WTC11 (cell line): ENCODE measurements around the gene WBP2.
A peak's percentile ranks its signal among the peaks of the same experiment; 100 is the strongest.

ENCODE experiments used
- AR ChIP-seq: fragments of 250-450 bp; sonication (Bioruptor Pico); IDR thresholded peaks from 2 replicates; pipeline ENCODE4 v1.9.0; 2021; ENCODE audit warnings: mild to moderate bottlenecking
- ATF6 ChIP-seq: sonication (generic); formaldehyde crosslinking; IDR thresholded peaks from 2 replicates; pipeline ENCODE4 v1.8.1; 2023; ENCODE audit warnings: mild to moderate bottlenecking, missing genetic modification reagents
- CREM ChIP-seq: sonication (generic); formaldehyde crosslinking; IDR thresholded peaks from 2 replicates; pipeline ENCODE4 v1.8.1; 2022; ENCODE audit warnings: mild to moderate bottlenecking, missing genetic modification reagents, moderate library complexity
- E2F5 ChIP-seq: sonication (generic); formaldehyde crosslinking; IDR thresholded peaks from 2 replicates; pipeline ENCODE4 v1.8.1; 2022; ENCODE audit warnings: mild to moderate bottlenecking, moderate library complexity, missing genetic modification reagents
- GABPB1 ChIP-seq: sonication (generic); formaldehyde crosslinking; IDR thresholded peaks from 2 replicates; pipeline ENCODE4 v1.8.1; 2023; ENCODE audit warnings: mild to moderate bottlenecking, missing genetic modification reagents
- NFYB ChIP-seq: sonication (generic); formaldehyde crosslinking; conservative IDR thresholded peaks from 2 replicates; pipeline ENCODE4 v1.8.0; 2022; ENCODE audit warnings: low read depth, missing genetic modification reagents
- PREB ChIP-seq: sonication (generic); formaldehyde crosslinking; IDR thresholded peaks from 2 replicates; pipeline ENCODE4 v1.8.1; 2022; ENCODE audit warnings: mild to moderate bottlenecking, missing genetic modification reagents, moderate library complexity, borderline replicate concordance
- USF2 ChIP-seq: sonication (generic); formaldehyde crosslinking; IDR thresholded peaks from 2 replicates; pipeline ENCODE4 v1.8.1; 2023; ENCODE audit warnings: mild to moderate bottlenecking, missing genetic modification reagents, moderate library complexity
- ZNF512 ChIP-seq: sonication (generic); formaldehyde crosslinking; IDR thresholded peaks from 2 replicates; pipeline ENCODE4 v1.8.1; 2022; ENCODE audit warnings: missing genetic modification reagents, borderline replicate concordance
- TF ChIP-seq, protein P1 (sequence below): sonication (generic); formaldehyde crosslinking; IDR thresholded peaks from 2 replicates; pipeline ENCODE4 v1.8.0; 2022; ENCODE audit warnings: missing genetic modification reagents
- TF ChIP-seq, protein P2 (sequence below): fragments of 200-600 bp; IDR thresholded peaks from 2 replicates; pipeline ENCODE4 v1.8.0; 2022; ENCODE audit warnings: antibody characterized with exemption

GRCh38 chr17:75877752-75878173, 22.6 kb upstream of the WBP2 start:
- TF ChIP-seq CREM (CRISPR knock-in tag) = no peak
- TF ChIP-seq, protein P1, sequence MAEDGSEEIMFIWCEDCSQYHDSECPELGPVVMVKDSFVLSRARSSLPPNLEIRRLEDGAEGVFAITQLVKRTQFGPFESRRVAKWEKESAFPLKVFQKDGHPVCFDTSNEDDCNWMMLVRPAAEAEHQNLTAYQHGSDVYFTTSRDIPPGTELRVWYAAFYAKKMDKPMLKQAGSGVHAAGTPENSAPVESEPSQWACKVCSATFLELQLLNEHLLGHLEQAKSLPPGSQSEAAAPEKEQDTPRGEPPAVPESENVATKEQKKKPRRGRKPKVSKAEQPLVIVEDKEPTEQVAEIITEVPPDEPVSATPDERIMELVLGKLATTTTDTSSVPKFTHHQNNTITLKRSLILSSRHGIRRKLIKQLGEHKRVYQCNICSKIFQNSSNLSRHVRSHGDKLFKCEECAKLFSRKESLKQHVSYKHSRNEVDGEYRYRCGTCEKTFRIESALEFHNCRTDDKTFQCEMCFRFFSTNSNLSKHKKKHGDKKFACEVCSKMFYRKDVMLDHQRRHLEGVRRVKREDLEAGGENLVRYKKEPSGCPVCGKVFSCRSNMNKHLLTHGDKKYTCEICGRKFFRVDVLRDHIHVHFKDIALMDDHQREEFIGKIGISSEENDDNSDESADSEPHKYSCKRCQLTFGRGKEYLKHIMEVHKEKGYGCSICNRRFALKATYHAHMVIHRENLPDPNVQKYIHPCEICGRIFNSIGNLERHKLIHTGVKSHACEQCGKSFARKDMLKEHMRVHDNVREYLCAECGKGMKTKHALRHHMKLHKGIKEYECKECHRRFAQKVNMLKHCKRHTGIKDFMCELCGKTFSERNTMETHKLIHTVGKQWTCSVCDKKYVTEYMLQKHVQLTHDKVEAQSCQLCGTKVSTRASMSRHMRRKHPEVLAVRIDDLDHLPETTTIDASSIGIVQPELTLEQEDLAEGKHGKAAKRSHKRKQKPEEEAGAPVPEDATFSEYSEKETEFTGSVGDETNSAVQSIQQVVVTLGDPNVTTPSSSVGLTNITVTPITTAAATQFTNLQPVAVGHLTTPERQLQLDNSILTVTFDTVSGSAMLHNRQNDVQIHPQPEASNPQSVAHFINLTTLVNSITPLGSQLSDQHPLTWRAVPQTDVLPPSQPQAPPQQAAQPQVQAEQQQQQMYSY = no peak
- TF ChIP-seq, protein P2, sequence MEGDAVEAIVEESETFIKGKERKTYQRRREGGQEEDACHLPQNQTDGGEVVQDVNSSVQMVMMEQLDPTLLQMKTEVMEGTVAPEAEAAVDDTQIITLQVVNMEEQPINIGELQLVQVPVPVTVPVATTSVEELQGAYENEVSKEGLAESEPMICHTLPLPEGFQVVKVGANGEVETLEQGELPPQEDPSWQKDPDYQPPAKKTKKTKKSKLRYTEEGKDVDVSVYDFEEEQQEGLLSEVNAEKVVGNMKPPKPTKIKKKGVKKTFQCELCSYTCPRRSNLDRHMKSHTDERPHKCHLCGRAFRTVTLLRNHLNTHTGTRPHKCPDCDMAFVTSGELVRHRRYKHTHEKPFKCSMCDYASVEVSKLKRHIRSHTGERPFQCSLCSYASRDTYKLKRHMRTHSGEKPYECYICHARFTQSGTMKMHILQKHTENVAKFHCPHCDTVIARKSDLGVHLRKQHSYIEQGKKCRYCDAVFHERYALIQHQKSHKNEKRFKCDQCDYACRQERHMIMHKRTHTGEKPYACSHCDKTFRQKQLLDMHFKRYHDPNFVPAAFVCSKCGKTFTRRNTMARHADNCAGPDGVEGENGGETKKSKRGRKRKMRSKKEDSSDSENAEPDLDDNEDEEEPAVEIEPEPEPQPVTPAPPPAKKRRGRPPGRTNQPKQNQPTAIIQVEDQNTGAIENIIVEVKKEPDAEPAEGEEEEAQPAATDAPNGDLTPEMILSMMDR = no peak
- no peak for TF ChIP-seq PREB (CRISPR knock-in tag)
- peak; percentile 9; the same call in 1 of the 2 replicates for TF ChIP-seq GABPB1 (CRISPR knock-in tag)
- no peak for TF ChIP-seq E2F5
- no peak for TF ChIP-seq ZNF512 (CRISPR knock-in tag)
- no peak; the same call in 1 of the 2 replicates for TF ChIP-seq NFYB (CRISPR knock-in tag)
- TF ChIP-seq USF2 (CRISPR knock-in tag) = no peak
- TF ChIP-seq ATF6 (CRISPR knock-in tag) = no peak
- no peak for TF ChIP-seq AR (CRISPR knock-in tag)
